GM19468 (cell line): ENCODE measurements around the gene GALNT1.

Source experiments
- ATAC-seq: cut with Tn5 transposase; IDR thresholded peaks from one replicate; pipeline ENCODE4 v1.9.1; 2021; ENCODE audit warnings: mild to moderate bottlenecking, moderate library complexity, moderate number of reproducible peaks; ENCODE audit not compliant: unreplicated experiment; ENCODE audit errors: extremely low read depth

GALNT1 gene

GRCh38 chr18:35616664-35617423 lies 35.3 kb downstream of the GALNT1 start:
- peak; percentile 100 for ATAC-seq

- ATAC-seq, result no peak
Observed at GRCh38 chr18:35617865-35618264, 36.3 kb downstream of the GALNT1 start.

- no peak for ATAC-seq
Observed at GRCh38 chr18:35618289-35618688, 36.7 kb downstream of the GALNT1 start.

- no peak for ATAC-seq
Observed at GRCh38 chr18:35618696-35619095, 37.2 kb downstream of the GALNT1 start.

GRCh38 chr18:35619464-35619863 lies 37.9 kb downstream of the GALNT1 start:
- no peak for ATAC-seq

GRCh38 chr18:35619941-35620340 lies 38.4 kb downstream of the GALNT1 start:
- no peak for ATAC-seq

GRCh38 chr18:35620765-35621164 lies 39.2 kb downstream of the GALNT1 start:
- ATAC-seq, result no peak

- no peak for ATAC-seq
Observed at GRCh38 chr18:35623255-35623654, 41.7 kb downstream of the GALNT1 start.

GRCh38 chr18:35624146-35624545 lies 42.6 kb downstream of the GALNT1 start:
- peak; percentile 49 for ATAC-seq

- no peak for ATAC-seq
Observed at GRCh38 chr18:35625232-35625631, 43.7 kb downstream of the GALNT1 start.

GRCh38 chr18:35633761-35634160 lies 52.2 kb downstream of the GALNT1 start:
- no peak for ATAC-seq

GRCh38 chr18:35634323-35634722 lies 52.8 kb downstream of the GALNT1 start:
- no peak for ATAC-seq

GRCh38 chr18:35635170-35635569 lies 53.6 kb downstream of the GALNT1 start:
- no peak for ATAC-seq

- no peak for ATAC-seq
Observed at GRCh38 chr18:35637227-35637626, 55.7 kb downstream of the GALNT1 start.

- no peak for ATAC-seq
Observed at GRCh38 chr18:35639296-35639695, 57.8 kb downstream of the GALNT1 start.

- no peak for ATAC-seq
Observed at GRCh38 chr18:35641467-35641866, 59.9 kb downstream of the GALNT1 start.

- no peak for ATAC-seq
Observed at GRCh38 chr18:35641916-35642315, 60.4 kb downstream of the GALNT1 start.

GRCh38 chr18:35642802-35643201 lies 61.3 kb downstream of the GALNT1 start:
- no peak for ATAC-seq

GRCh38 chr18:35646449-35646848 lies 64.9 kb downstream of the GALNT1 start:
- ATAC-seq, result no peak

GRCh38 chr18:35653392-35654135 lies 72.0 kb downstream of the GALNT1 start:
- ATAC-seq, result no peak

- ATAC-seq, result no peak
Observed at GRCh38 chr18:35658112-35658511, 76.6 kb downstream of the GALNT1 start.
